AG04450 (cell line): ENCODE data around the gene MSI1. TPM values are rescaled to one million over a fixed set of nuclear protein-coding genes. Genes with fewer than 3 reads are reported as not detected.

Experiments used
- CTCF ChIA-PET: fragments of 300-600, 350-600 bp; formaldehyde crosslinking; extraction: SDS; loops from one replicate; lab custom pipeline; 2022; ENCODE audit warnings: antibody characterized with exemption, inconsistent platforms; lab: Charles Lee
- POLR2A ChIA-PET: fragments of 350-600 bp; formaldehyde crosslinking; extraction: SDS; loops from one replicate; lab custom pipeline; 2021; ENCODE audit warnings: antibody characterized with exemption, inconsistent platforms; lab: Yijun Ruan, JAX
- DNase-seq: peaks from one replicate; pipeline ENCODE4 v3.0.0-alpha.2; 2011; ENCODE audit warnings: low read depth, low spot score
- H3K27ac ChIP-seq: one replicate; pipeline ENCODE4 v1.5.1; 2012; ENCODE audit warnings: low read depth, low read length, control low read depth
- H3K27me3 ChIP-seq: one replicate; pipeline ENCODE4 v1.6.0; 2012; ENCODE audit warnings: low read length; ENCODE audit not compliant: control insufficient read depth, insufficient read depth
- H3K4me3 ChIP-seq: 2 replicates; pipeline ENCODE4 v1.5.1; 2011; ENCODE audit warnings: mild to moderate bottlenecking, low read depth, low read length, control low read depth
- H3K9me3 ChIP-seq: 2 replicates; pipeline ENCODE4 v1.5.1; 2012; ENCODE audit warnings: low read length; ENCODE audit not compliant: control insufficient read depth, insufficient read depth
- polyA plus RNA-seq: library from polyadenylated mRNA; depleted of rRNA; stranded (reverse); fragments of >200 nt; gene quantifications from 2 replicates; pipeline ENCODE4 v1.2.3, GENCODE V29; 2011
- TF ChIP-seq, protein P1 (sequence below): IDR thresholded peaks from 2 replicates; pipeline ENCODE4 v1.5.1; 2011; ENCODE audit warnings: low read depth, low read length, control low read depth, inconsistent platforms

MSI1 gene
- polyA plus RNA-seq, 1 experiment = not detected

DNA sequence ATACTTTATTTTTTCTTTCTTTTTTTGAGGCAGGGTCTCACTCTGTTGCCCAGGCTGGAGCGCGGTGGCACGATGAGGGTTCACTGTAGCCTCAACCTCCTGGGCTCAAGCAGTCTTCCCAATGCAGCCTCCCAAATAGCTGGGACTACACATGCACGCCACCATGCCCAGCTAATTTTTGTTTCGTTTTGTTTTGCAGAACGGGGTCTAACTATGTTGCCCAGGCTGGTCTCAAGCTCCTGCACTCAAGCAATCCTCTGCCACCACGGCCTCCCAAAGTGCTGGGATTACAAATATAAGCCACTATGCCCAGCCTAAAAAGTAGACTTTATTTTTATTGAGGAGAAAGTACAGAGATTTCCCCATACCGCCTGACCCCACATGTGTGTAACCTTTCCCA is 4.7 kb upstream of the MSI1 start:
- ChIA-PET CTCF (interaction anchor here (1.4 kb wide), 1 partner anchor 56 kb away, joined by 3 read pairs; no protein-coding TSS in a partner anchor), POLR2A (no interaction called here)
- TF ChIP-seq, protein P1, sequence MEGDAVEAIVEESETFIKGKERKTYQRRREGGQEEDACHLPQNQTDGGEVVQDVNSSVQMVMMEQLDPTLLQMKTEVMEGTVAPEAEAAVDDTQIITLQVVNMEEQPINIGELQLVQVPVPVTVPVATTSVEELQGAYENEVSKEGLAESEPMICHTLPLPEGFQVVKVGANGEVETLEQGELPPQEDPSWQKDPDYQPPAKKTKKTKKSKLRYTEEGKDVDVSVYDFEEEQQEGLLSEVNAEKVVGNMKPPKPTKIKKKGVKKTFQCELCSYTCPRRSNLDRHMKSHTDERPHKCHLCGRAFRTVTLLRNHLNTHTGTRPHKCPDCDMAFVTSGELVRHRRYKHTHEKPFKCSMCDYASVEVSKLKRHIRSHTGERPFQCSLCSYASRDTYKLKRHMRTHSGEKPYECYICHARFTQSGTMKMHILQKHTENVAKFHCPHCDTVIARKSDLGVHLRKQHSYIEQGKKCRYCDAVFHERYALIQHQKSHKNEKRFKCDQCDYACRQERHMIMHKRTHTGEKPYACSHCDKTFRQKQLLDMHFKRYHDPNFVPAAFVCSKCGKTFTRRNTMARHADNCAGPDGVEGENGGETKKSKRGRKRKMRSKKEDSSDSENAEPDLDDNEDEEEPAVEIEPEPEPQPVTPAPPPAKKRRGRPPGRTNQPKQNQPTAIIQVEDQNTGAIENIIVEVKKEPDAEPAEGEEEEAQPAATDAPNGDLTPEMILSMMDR = no peak
- no peak overlapping the region for H3K4me3 ChIP-seq
- no peak overlapping the region for H3K27ac ChIP-seq
- DNase-seq = no peak
- peaks cover 72% of the 10 kb centered on the region for H3K27me3 ChIP-seq
- no peaks in the 10 kb centered on the region for H3K9me3 ChIP-seq

DNA sequence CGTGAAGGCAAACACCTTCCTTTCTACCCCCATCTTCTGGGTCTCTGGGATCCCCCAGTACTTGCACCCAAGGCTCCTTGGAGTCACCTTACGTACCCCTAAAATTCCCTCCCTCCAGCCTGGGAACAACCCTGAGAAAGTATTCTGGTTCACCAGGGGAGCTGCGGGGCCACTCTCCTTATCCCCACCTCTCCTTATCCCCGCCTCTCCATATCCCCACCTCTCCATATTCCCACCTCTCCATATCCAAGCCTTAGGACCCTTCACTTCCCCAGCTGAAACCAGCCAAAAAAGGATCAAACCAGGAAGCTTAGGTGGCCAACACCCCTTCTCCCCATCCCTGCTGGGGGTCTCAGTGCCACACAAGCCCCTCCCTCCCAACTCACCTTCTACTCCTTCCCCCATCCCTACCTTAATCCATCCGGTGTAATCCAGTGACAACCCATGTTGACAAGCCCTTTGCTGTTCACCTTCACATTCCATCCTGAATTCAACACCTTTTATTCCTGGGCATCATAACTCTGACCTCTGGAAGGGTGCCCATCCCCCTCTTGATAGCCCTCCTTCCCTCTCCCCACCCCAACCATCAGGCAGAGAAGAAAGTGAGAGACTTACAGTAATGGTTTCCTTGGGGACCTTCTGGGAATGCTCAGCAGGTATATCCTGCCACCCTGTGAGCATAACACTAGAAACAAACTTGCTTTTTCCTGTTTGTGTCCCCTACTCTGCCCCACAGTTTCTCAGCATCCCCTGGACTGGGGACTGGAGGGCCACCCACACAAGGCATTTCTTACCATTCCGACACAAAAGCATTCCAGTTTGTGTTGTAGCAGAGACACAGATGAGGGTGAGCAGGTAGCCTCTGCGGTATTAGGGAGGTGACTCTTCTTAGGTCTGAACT is 1.6 kb upstream of the MSI1 start:
- ChIA-PET CTCF (interaction anchor here (1.2 kb wide), 1 partner anchor 59 kb away, joined by 4 read pairs; no protein-coding TSS in a partner anchor), POLR2A (no interaction called here)
- no peak overlapping the region for H3K27ac ChIP-seq
- TF ChIP-seq, protein P1 = no peak
- H3K9me3 ChIP-seq = no peaks in the 10 kb centered on the region
- DNase-seq = no peak
- peaks cover 77% of the 10 kb centered on the region for H3K27me3 ChIP-seq
- H3K4me3 ChIP-seq = no peak overlapping the region

DNA sequence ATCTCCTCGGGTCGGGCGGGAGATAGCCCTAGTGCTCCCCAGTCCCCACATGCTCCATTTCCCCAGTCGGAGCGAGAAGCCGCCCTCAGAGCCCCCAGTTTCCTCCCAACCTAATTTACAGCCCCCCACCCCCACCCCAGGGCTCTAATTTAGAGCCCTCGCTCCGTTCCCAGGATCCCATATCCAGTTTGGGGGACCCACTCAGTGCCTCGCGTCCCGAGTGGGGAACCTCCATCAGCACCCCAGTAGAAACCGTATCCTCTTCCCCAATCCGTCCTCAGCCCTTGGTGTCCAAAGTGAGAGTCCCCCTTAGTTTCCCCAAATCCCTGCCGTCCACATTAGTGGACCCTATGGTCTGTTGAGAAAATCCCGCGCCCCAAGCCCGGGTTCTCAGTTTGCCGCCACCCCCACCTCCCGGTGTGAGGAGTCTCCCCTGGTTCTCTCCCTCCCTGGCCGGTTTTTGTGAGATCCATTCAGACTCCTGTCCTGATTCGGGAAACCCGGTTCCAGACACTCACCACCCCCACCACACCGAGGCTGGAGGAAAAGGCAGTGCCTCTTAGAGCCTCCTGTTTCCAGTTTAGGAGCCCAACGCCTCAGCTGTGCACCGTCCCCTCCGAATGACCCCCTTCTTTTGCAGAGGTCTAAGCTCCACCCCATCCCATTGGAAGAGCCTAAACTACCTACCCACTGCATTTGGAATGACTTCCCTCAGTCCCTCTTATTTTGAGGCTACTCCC is 809 bp upstream of the MSI1 start:
- H3K4me3 ChIP-seq = no peak overlapping the region
- H3K27ac ChIP-seq = no peak overlapping the region
- H3K27me3 ChIP-seq = peaks cover 75% of the 10 kb centered on the region
- ChIA-PET POLR2A (no interaction called here), CTCF (no interaction called here)
- TF ChIP-seq, protein P1 = no peak
- no peaks in the 10 kb centered on the region for H3K9me3 ChIP-seq
- DNase-seq = no peak

DNA sequence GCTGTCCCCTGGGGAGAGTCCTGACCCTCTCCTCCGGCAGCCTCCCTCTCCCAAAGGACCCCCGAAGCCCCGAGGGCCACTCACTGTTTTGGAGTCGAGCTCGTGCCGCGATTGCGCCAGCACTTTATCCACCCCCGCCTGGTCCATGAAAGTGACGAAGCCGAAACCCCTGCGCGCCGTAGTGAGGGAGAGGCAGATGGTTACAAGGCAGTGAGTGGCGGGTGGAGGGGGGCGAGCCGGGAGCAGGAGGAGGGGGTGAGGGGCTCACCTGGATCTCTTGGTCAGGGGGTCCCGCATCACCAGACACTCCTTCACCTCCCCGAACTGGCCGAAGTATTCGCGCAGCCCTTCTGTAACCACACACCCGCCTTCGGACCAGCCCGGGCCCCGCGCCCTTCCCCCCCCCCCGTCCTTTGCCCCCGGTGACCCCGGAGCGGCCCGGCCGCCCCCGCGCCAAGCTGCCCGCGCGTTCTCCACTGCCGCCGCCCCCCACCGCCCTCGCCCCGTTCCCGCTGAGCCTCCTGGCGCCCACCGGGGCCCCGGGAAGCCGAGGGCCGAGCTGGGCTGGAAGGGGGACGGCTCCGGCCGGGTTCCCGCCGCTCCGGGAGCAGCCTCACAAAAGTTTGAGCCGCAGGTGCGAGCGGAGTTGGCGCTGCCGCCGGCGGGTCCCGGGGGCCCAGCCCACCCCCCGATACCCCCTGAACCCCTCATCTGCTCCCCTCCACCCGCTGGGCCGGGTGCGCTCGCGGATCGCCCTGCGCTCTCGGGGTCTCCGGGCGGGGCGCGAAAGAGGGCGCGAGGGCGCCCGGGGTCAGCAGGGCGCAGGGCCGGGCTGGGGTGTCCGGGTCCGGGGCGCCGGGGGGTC is 808 bp downstream of the MSI1 start:
- no peaks in the 10 kb centered on the region for H3K9me3 ChIP-seq
- H3K27ac ChIP-seq = no peak overlapping the region
- peaks cover 80% of the 10 kb centered on the region for H3K27me3 ChIP-seq
- TF ChIP-seq, protein P1 = no peak
- H3K4me3 ChIP-seq = no peak overlapping the region
- no peak for DNase-seq
- ChIA-PET CTCF (interaction anchor here (0.5 to 1.9 kb wide), 6 partner anchors 11 to 277 kb away, joined by 3 to 14 read pairs (median 6); no protein-coding TSS in a partner anchor), POLR2A (no interaction called here)
